GM18858 (cell line): Measurements from ENCODE around the gene ROCK1.
"Not testable (repeated sequence)": the region's sequence is repeated elsewhere in the genome, so short reads cannot be mapped to it uniquely, and the experiment has no call there.

ENCODE experiments used
- ATAC-seq: cut with Tn5 transposase; IDR thresholded peaks from one replicate; pipeline ENCODE4 v1.9.1; 2021; ENCODE audit not compliant: unreplicated experiment

The ROCK1 gene

GRCh38 chr18:21056545-21056944, 55.1 kb downstream of the ROCK1 start:
- no peak for ATAC-seq

GRCh38 chr18:21054252-21054821, 57.3 kb downstream of the ROCK1 start:
- no peak for ATAC-seq

- ATAC-seq: no peak
These were observed 58.5 kb downstream of the ROCK1 start for GRCh38 chr18:21053127-21053526.

GRCh38 chr18:21052385-21052784, 59.2 kb downstream of the ROCK1 start:
- ATAC-seq: no peak

GRCh38 chr18:21051620-21052019, 60.0 kb downstream of the ROCK1 start:
- ATAC-seq: no peak

- no peak for ATAC-seq
These were observed 62.3 kb downstream of the ROCK1 start for GRCh38 chr18:21049306-21049705.

GRCh38 chr18:21047126-21047525, 64.5 kb downstream of the ROCK1 start:
- ATAC-seq: no peak

- no peak for ATAC-seq
These were observed 71.1 kb downstream of the ROCK1 start for GRCh38 chr18:21040466-21040865.

GRCh38 chr18:21038201-21038600, 73.4 kb downstream of the ROCK1 start:
- no peak for ATAC-seq

- ATAC-seq: no peak
These were observed 79.8 kb downstream of the ROCK1 start for GRCh38 chr18:21031845-21032244.

- not testable (repeated sequence) for ATAC-seq
These were observed 93.4 kb downstream of the ROCK1 start for GRCh38 chr18:21018257-21018656.

- ATAC-seq: no peak
These were observed 99.3 kb downstream of the ROCK1 start for GRCh38 chr18:21012308-21012707.

- ATAC-seq: no peak
These were observed 106.9 kb downstream of the ROCK1 start for GRCh38 chr18:21004726-21005125.

- no peak for ATAC-seq
These were observed 110.9 kb downstream of the ROCK1 start for GRCh38 chr18:21000667-21001066.

GRCh38 chr18:20997371-20997770, 114.2 kb downstream of the ROCK1 start:
- ATAC-seq: no peak

GRCh38 chr18:20996418-20996817, 115.2 kb downstream of the ROCK1 start:
- no peak for ATAC-seq

- ATAC-seq: no peak
These were observed 122.9 kb downstream of the ROCK1 start for GRCh38 chr18:20988726-20989125.

- ATAC-seq: no peak
These were observed 136.5 kb downstream of the ROCK1 start for GRCh38 chr18:20975077-20975476.

- peak; percentile 59 for ATAC-seq
These were observed 139.7 kb downstream of the ROCK1 start for GRCh38 chr18:20971886-20972267.

- no peak for ATAC-seq
These were observed 144.8 kb downstream of the ROCK1 start for GRCh38 chr18:20966795-20967194.

GRCh38 chr18:20963027-20963426, 148.6 kb downstream of the ROCK1 start:
- no peak for ATAC-seq

- ATAC-seq: no peak
These were observed 150.9 kb downstream of the ROCK1 start for GRCh38 chr18:20960735-20961134.

- ATAC-seq: peak; percentile 60
These were observed 160.8 kb downstream of the ROCK1 start for GRCh38 chr18:20950827-20951226.
